SU-DHL-6 (cell line): ENCODE results near the gene EEPD1.

Source experiments
- EZH2phosphoT487 ChIP-seq: fragments of 200-600 bp; sonication (generic), shearing (Covaris generic); conservative IDR thresholded peaks from 2 replicates; pipeline ENCODE4 v1.6.1; 2018; ENCODE audit warnings: mild to moderate bottlenecking, antibody characterized with exemption, low read length, moderate library complexity, mixed read lengths
- TF ChIP-seq, protein P1 (sequence below): fragments of 200-600 bp; sonication (generic); IDR thresholded peaks from one replicate; pipeline ENCODE4 v1.5.1; 2017; ENCODE audit warnings: antibody characterized with exemption, mild to moderate bottlenecking, low read length, moderate library complexity; ENCODE audit not compliant: insufficient read depth, poor library complexity, severe bottlenecking

DNA sequence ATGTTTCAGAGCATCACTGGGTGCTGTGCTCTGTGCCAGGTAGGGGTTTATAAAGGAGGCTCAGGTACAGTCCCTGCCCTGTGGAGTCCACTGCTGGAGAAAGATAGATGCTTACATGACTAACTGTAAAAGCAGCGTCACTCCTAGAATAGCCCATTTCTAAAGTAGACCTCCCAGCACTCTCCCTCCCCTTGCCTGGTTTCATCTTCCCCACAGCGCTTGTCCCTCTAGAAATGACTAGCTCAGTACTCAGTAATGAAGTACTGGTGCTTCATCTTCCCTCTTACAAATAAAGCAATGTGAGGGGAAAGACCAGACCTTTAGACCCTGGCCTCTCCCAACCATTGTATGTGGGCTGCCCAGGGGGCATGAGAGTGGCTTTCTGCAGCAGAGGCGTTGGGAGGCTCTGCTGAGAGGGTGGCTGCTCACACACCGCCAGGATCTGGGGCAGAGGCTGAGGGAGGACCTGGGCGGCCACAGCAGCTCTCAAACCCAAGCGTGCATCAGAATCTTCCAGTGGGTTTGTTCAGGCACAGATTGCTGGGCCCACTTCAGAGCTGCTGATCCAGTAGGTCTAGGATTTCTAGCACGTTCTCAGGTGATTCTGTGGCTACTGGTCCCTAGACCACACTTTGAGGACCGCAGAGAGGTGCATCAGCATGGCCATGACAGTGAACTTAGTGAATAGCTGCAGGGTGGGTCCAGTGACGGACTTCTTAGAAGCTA is 126.3 kb downstream of the EEPD1 start:
- TF ChIP-seq, protein P1, sequence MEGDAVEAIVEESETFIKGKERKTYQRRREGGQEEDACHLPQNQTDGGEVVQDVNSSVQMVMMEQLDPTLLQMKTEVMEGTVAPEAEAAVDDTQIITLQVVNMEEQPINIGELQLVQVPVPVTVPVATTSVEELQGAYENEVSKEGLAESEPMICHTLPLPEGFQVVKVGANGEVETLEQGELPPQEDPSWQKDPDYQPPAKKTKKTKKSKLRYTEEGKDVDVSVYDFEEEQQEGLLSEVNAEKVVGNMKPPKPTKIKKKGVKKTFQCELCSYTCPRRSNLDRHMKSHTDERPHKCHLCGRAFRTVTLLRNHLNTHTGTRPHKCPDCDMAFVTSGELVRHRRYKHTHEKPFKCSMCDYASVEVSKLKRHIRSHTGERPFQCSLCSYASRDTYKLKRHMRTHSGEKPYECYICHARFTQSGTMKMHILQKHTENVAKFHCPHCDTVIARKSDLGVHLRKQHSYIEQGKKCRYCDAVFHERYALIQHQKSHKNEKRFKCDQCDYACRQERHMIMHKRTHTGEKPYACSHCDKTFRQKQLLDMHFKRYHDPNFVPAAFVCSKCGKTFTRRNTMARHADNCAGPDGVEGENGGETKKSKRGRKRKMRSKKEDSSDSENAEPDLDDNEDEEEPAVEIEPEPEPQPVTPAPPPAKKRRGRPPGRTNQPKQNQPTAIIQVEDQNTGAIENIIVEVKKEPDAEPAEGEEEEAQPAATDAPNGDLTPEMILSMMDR, result no peak
- TF ChIP-seq EZH2phosphoT487, result no peak
